ENCODE data around the gene TPMT.
A peak's percentile ranks its signal among the peaks of the same experiment; 100 is the strongest.
"Not testable (repeated sequence)": the region's sequence is repeated elsewhere in the genome, so short reads cannot be mapped to it uniquely, and the experiment has no call there.

Gene TPMT

GRCh38 chr6:18155864-18156421 lies 1.1 kb upstream of the TPMT start:
- DNase-seq (ENCODE audit: low read depth, low spot score), result peak; percentile 83

GRCh38 chr6:18155150-18155863 lies 430 bp upstream of the TPMT start, which contains the start of gene KDM1B:
TSS of gene KDM1B (plus strand) at chr6:18155422. CDS start at chr6:18159896, 4,474 bp downstream.
- peak; percentile 75 for DNase-seq (ENCODE audit: low read depth, low spot score)

- DNase-seq (ENCODE audit: low read depth, low spot score), result no peak
These were observed 1.6 kb downstream of the TPMT start for GRCh38 chr6:18153311-18153703.

- DNase-seq (ENCODE audit: low read depth, low spot score), result no peak
These were observed 3.1 kb downstream of the TPMT start for GRCh38 chr6:18151801-18152200.

GRCh38 chr6:18151391-18151790 lies 3.5 kb downstream of the TPMT start:
- not testable (repeated sequence) for DNase-seq (ENCODE audit: low read depth, low spot score)

GRCh38 chr6:18148304-18149025 lies 6.4 kb downstream of the TPMT start:
- DNase-seq (ENCODE audit: low read depth, low spot score), result no peak

- DNase-seq (ENCODE audit: low read depth, low spot score), result no peak
These were observed 7.3 kb downstream of the TPMT start for GRCh38 chr6:18147616-18148015.

- no peak for DNase-seq (ENCODE audit: low read depth, low spot score)
These were observed 7.7 kb downstream of the TPMT start for GRCh38 chr6:18147160-18147559.

GRCh38 chr6:18142591-18142861 lies 12.4 kb downstream of the TPMT start:
- no peak for DNase-seq (ENCODE audit: low read depth, low spot score)

- DNase-seq (ENCODE audit: low read depth, low spot score), result no peak
These were observed 12.9 kb downstream of the TPMT start for GRCh38 chr6:18141805-18142590.

GRCh38 chr6:18139935-18140621 lies 14.8 kb downstream of the TPMT start:
- no peak for DNase-seq (ENCODE audit: low read depth, low spot score)

GRCh38 chr6:18138906-18139305 lies 16.0 kb downstream of the TPMT start:
- no peak for DNase-seq (ENCODE audit: low read depth, low spot score)

- no peak for DNase-seq (ENCODE audit: low read depth, low spot score)
These were observed 18.6 kb downstream of the TPMT start for GRCh38 chr6:18136260-18136659.

GRCh38 chr6:18135171-18135570 lies 19.7 kb downstream of the TPMT start:
- no peak for DNase-seq (ENCODE audit: low read depth, low spot score)

- no peak for DNase-seq (ENCODE audit: low read depth, low spot score)
These were observed 22.5 kb downstream of the TPMT start for GRCh38 chr6:18132346-18132745.

GRCh38 chr6:18126121-18126520 lies 28.8 kb downstream of the TPMT start:
- no peak for DNase-seq (ENCODE audit: low read depth, low spot score)

GRCh38 chr6:18122128-18123093 lies 32.5 kb downstream of the TPMT start, which contains the start of gene NHLRC1:
TSS of gene NHLRC1 (minus strand) at chr6:18122677. CDS start at chr6:18122606, 71 bp downstream.
- no peak for DNase-seq (ENCODE audit: low read depth, low spot score)

GRCh38 chr6:18121580-18122127 lies 33.2 kb downstream of the TPMT start:
- DNase-seq (ENCODE audit: low read depth, low spot score), result no peak

- DNase-seq (ENCODE audit: low read depth, low spot score), result no peak
These were observed 35.6 kb downstream of the TPMT start for GRCh38 chr6:18119236-18119635.

GRCh38 chr6:18118330-18118729 lies 36.5 kb downstream of the TPMT start:
- no peak for DNase-seq (ENCODE audit: low read depth, low spot score)
